Measurements from ENCODE around the gene UBE2Q1. TPM values are rescaled to one million over a fixed set of nuclear protein-coding genes. Genes with fewer than 3 reads are reported as not detected.

UBE2Q1 gene
- total and polyA plus RNA-seq, 2 donors (not counting 1 experiment from before 2014, with no cell fraction given): 20.1 to 23.6 TPM

GRCh38 chr1:154546264-154547063, 12.0 kb downstream of the UBE2Q1 start:
- DNase-seq (ENCODE audit: low read depth in 2 of 2): peak; percentile 41 to 66
- H3K4me3 ChIP-seq (replicated peaks in 1 of 4; ENCODE audit: control extremely low read depth in 1 of 4, insufficient read depth in 1 of 4, low read depth in 3 of 4, low read length in 4 of 4): no peak overlapping the region

GRCh38 chr1:154541231-154541630, 17.2 kb downstream of the UBE2Q1 start:
- Histone ChIP-seq H4K20me1 (ENCODE audit: control insufficient read depth, extremely low read depth, insufficient read depth, low read length) (no peaks in the 10 kb centered on the region), H3K9me3 (ENCODE audit: control insufficient read depth, insufficient read depth, low read depth, low read length) (no peaks in the 10 kb centered on the region), H3K4me1 (ENCODE audit: control insufficient read depth, extremely low read depth, insufficient read depth, low read length) (no peaks in the 10 kb centered on the region), H3K4me2 (ENCODE audit: extremely low read depth, insufficient read depth, low read length) (no peak overlapping the region), H3K27ac (ENCODE audit: insufficient read depth, low read length) (no peak overlapping the region), H3K27me3 (ENCODE audit: control insufficient read depth, insufficient read depth, low read length) (peaks cover 15% of the 10 kb centered on the region), H3K9ac (ENCODE audit: insufficient read depth, low read length) (no peak overlapping the region), H3K4me3 (replicated peaks in 1 of 4; ENCODE audit: control extremely low read depth in 1 of 4, insufficient read depth in 1 of 4, low read depth in 3 of 4, low read length in 4 of 4) (no peak overlapping the region), H2AFZ (ENCODE audit: low read length) (no peak overlapping the region), H3K79me2 (ENCODE audit: control insufficient read depth, insufficient read depth, low read length) (no peaks in the 10 kb centered on the region), H3K36me3 (ENCODE audit: control insufficient read depth, insufficient read depth, low read length) (no peaks in the 10 kb centered on the region)
- TF ChIP-seq CTCF (conservative IDR thresholded peaks at IDR 0.05 in 1 of 2, IDR thresholded peaks at IDR 0.05 in 1 of 2; ENCODE audit: low read depth in 1 of 2, low read length in 2 of 2) (no peak), EZH2 (IDR thresholded peaks at IDR 0.05; ENCODE audit: low read length, missing control alignments) (no peak)
- DNase-seq (ENCODE audit: low read depth in 2 of 2): no peak

More at GRCh38 chr1:154546264-154547063, 12.0 kb downstream of the UBE2Q1 start:
- TF ChIP-seq EZH2 (IDR thresholded peaks at IDR 0.05; ENCODE audit: low read length, missing control alignments) (no peak), CTCF (conservative IDR thresholded peaks at IDR 0.05 in 1 of 2, IDR thresholded peaks at IDR 0.05 in 1 of 2; ENCODE audit: low read depth in 1 of 2, low read length in 2 of 2) (peak; percentile 68 to 82)
- H2AFZ ChIP-seq (ENCODE audit: low read length): no peak overlapping the region
- H3K27ac ChIP-seq (ENCODE audit: insufficient read depth, low read length): no peak overlapping the region
- H3K9ac ChIP-seq (ENCODE audit: insufficient read depth, low read length): no peak overlapping the region
- H4K20me1 ChIP-seq (ENCODE audit: control insufficient read depth, extremely low read depth, insufficient read depth, low read length): no peaks in the 10 kb centered on the region
- no peaks in the 10 kb centered on the region for H3K27me3 ChIP-seq (ENCODE audit: control insufficient read depth, insufficient read depth, low read length)
- H3K79me2 ChIP-seq (ENCODE audit: control insufficient read depth, insufficient read depth, low read length): no peaks in the 10 kb centered on the region
- peaks cover 11% of the 10 kb centered on the region for H3K36me3 ChIP-seq (ENCODE audit: control insufficient read depth, insufficient read depth, low read length)
- no peaks in the 10 kb centered on the region for H3K4me1 ChIP-seq (ENCODE audit: control insufficient read depth, extremely low read depth, insufficient read depth, low read length)
- no peaks in the 10 kb centered on the region for H3K9me3 ChIP-seq (ENCODE audit: control insufficient read depth, insufficient read depth, low read depth, low read length)
- H3K4me2 ChIP-seq (ENCODE audit: extremely low read depth, insufficient read depth, low read length): no peak overlapping the region

- Histone ChIP-seq H3K27me3 (ENCODE audit: control insufficient read depth, insufficient read depth, low read length) (peaks cover 15% of the 10 kb centered on the region), H3K4me1 (ENCODE audit: control insufficient read depth, extremely low read depth, insufficient read depth, low read length) (no peaks in the 10 kb centered on the region), H3K9ac (ENCODE audit: insufficient read depth, low read length) (no peak overlapping the region), H3K9me3 (ENCODE audit: control insufficient read depth, insufficient read depth, low read depth, low read length) (no peaks in the 10 kb centered on the region), H4K20me1 (ENCODE audit: control insufficient read depth, extremely low read depth, insufficient read depth, low read length) (no peaks in the 10 kb centered on the region), H3K36me3 (ENCODE audit: control insufficient read depth, insufficient read depth, low read length) (no peaks in the 10 kb centered on the region), H3K27ac (ENCODE audit: insufficient read depth, low read length) (no peak overlapping the region), H3K4me2 (ENCODE audit: extremely low read depth, insufficient read depth, low read length) (no peak overlapping the region), H3K79me2 (ENCODE audit: control insufficient read depth, insufficient read depth, low read length) (no peaks in the 10 kb centered on the region), H2AFZ (ENCODE audit: low read length) (no peak overlapping the region), H3K4me3 (replicated peaks in 1 of 4; ENCODE audit: control extremely low read depth in 1 of 4, insufficient read depth in 1 of 4, low read depth in 3 of 4, low read length in 4 of 4) (no peak overlapping the region)
- no peak for DNase-seq (ENCODE audit: low read depth in 2 of 2)
- TF ChIP-seq CTCF (conservative IDR thresholded peaks at IDR 0.05 in 1 of 2, IDR thresholded peaks at IDR 0.05 in 1 of 2; ENCODE audit: low read depth in 1 of 2, low read length in 2 of 2) (no peak), EZH2 (IDR thresholded peaks at IDR 0.05; ENCODE audit: low read length, missing control alignments) (no peak)
Observed at GRCh38 chr1:154539486-154540483, 18.7 kb downstream of the UBE2Q1 start.

All from fibroblast of lung (primary cell).